H9 (cell line): Measurements from ENCODE around the gene SSNA1. TPM values are rescaled to one million over a fixed set of nuclear protein-coding genes. Genes with fewer than 3 reads are reported as not detected.

ENCODE experiments used
- DNase-seq: peaks from one replicate; pipeline ENCODE4 v3.0.0-alpha.2; 2017
- H2AFZ ChIP-seq: one replicate; pipeline ENCODE4 v1.6.1; 2013; ENCODE audit warnings: mild to moderate bottlenecking, low read length, control low read depth, moderate library complexity
- H2AK5ac ChIP-seq: 2 replicates; pipeline ENCODE4 v1.6.1; 2013; ENCODE audit warnings: low read length, control low read depth, mixed read lengths; ENCODE audit not compliant: insufficient read length
- H2BK120ac ChIP-seq: one replicate; pipeline ENCODE4 v1.6.1; 2013; ENCODE audit warnings: low read depth, mild to moderate bottlenecking, low read length, control low read depth, inconsistent platforms; ENCODE audit not compliant: poor library complexity, severe bottlenecking
- H2BK12ac ChIP-seq: 2 replicates; pipeline ENCODE4 v1.6.1; 2013; ENCODE audit warnings: low read length, control low read depth, mixed read lengths, low read depth; ENCODE audit not compliant: insufficient read length
- H2BK15ac ChIP-seq: 2 replicates; pipeline ENCODE4 v1.6.1; 2013; ENCODE audit warnings: low read depth, low read length, control low read depth
- H2BK20ac ChIP-seq: one replicate; pipeline ENCODE4 v1.6.1; 2013; ENCODE audit warnings: low read depth, mild to moderate bottlenecking, low read length, control low read depth, inconsistent platforms; ENCODE audit not compliant: poor library complexity, severe bottlenecking
- H2BK5ac ChIP-seq: 2 replicates; pipeline ENCODE4 v1.6.1; 2013; ENCODE audit warnings: low read length, control low read depth, mixed read lengths; ENCODE audit not compliant: insufficient read length
- H3K14ac ChIP-seq: 2 replicates; pipeline ENCODE4 v1.6.1; 2013; ENCODE audit warnings: low read length, control low read depth; ENCODE audit not compliant: insufficient read depth
- H3K18ac ChIP-seq: 2 replicates; pipeline ENCODE4 v1.6.1; 2013; ENCODE audit warnings: low read depth, mild to moderate bottlenecking, mixed read lengths, low read length, control low read depth; ENCODE audit not compliant: insufficient read length
- H3K23ac ChIP-seq: 2 replicates; pipeline ENCODE4 v1.6.1; 2013; ENCODE audit warnings: low read length, control low read depth, mixed read lengths, low read depth; ENCODE audit not compliant: insufficient read length
- H3K23me2 ChIP-seq: 2 replicates; pipeline ENCODE4 v1.6.1; 2013; ENCODE audit warnings: low read depth, mild to moderate bottlenecking, mixed read lengths, low read length, control low read depth; ENCODE audit not compliant: insufficient read length, poor library complexity, severe bottlenecking
- H3K27ac ChIP-seq: 2 replicates; pipeline ENCODE4 v1.5.1; 2013; ENCODE audit warnings: low read length, control low read depth, mixed read lengths, low read depth; ENCODE audit not compliant: insufficient read length
- H3K27me3 ChIP-seq: 2 replicates; pipeline ENCODE4 v1.6.1; 2013; ENCODE audit warnings: low read length, control low read depth, inconsistent platforms; ENCODE audit not compliant: insufficient read depth
- H3K4ac ChIP-seq: 2 replicates; pipeline ENCODE4 v1.6.1; 2013; ENCODE audit warnings: low read depth, mild to moderate bottlenecking, control low read depth, inconsistent platforms, low read length, moderate library complexity
- H3K4me1 ChIP-seq: 2 replicates; pipeline ENCODE4 v1.6.1; 2013; ENCODE audit warnings: low read length, control low read depth, inconsistent platforms; ENCODE audit not compliant: insufficient read depth
- H3K4me2 ChIP-seq: 2 replicates; pipeline ENCODE4 v1.6.1; 2013; ENCODE audit warnings: low read length, control low read depth, mixed read lengths; ENCODE audit not compliant: insufficient read length, insufficient read depth
- H3K56ac ChIP-seq: 2 replicates; pipeline ENCODE4 v1.6.1; 2013; ENCODE audit warnings: low read depth, mild to moderate bottlenecking, mixed read lengths, low read length, control low read depth; ENCODE audit not compliant: insufficient read length
- H3K79me1 ChIP-seq: 2 replicates; pipeline ENCODE4 v1.6.1; 2013; ENCODE audit warnings: low read depth, mild to moderate bottlenecking, moderate library complexity, low read length, control low read depth, inconsistent platforms; ENCODE audit not compliant: insufficient read depth, poor library complexity, severe bottlenecking
- H3K79me2 ChIP-seq: 2 replicates; pipeline ENCODE4 v1.6.1; 2013; ENCODE audit warnings: low read length, control low read depth, inconsistent platforms; ENCODE audit not compliant: insufficient read depth
- H3K9ac ChIP-seq: 2 replicates; pipeline ENCODE4 v1.6.1; 2013; ENCODE audit warnings: low read length, control low read depth, mixed read lengths; ENCODE audit not compliant: insufficient read length; ENCODE audit errors: extremely low read depth
- H3K9me3 ChIP-seq: one replicate; pipeline ENCODE4 v1.6.1; 2013; ENCODE audit warnings: low read depth, low read length, inconsistent platforms; ENCODE audit not compliant: control insufficient read depth
- H3T11ph ChIP-seq: one replicate; pipeline ENCODE4 v1.6.1; 2013; ENCODE audit warnings: mild to moderate bottlenecking, low read length, control low read depth, inconsistent platforms
- H4K20me1 ChIP-seq: one replicate; pipeline ENCODE4 v1.6.1; 2013; ENCODE audit not compliant: control insufficient read depth, insufficient read length, insufficient read depth
- H4K5ac ChIP-seq: 2 replicates; pipeline ENCODE4 v1.6.1; 2013; ENCODE audit warnings: low read depth, mild to moderate bottlenecking, mixed read lengths, low read length, control low read depth; ENCODE audit not compliant: insufficient read length
- H4K8ac ChIP-seq: replicated peaks from 2 replicates; pipeline ENCODE4 v1.6.1; 2013; ENCODE audit warnings: low read length, control low read depth, mixed read lengths, low read depth; ENCODE audit not compliant: insufficient read length
- H4K91ac ChIP-seq: 2 replicates; pipeline ENCODE4 v1.6.1; 2013; ENCODE audit warnings: low read depth, mild to moderate bottlenecking, moderate library complexity, mixed read lengths, low read length, control low read depth; ENCODE audit not compliant: insufficient read length
- H3K27ac Mint-ChIP-seq, 3 experiments: 2 replicates in 2 of 3; 3 replicates in 1 of 3; pipeline ENCODE4 v1.8.0; 2020 to 2021; ENCODE audit warnings: mixed read lengths in 3 of 3, mild to moderate bottlenecking in 1 of 3, moderate library complexity in 1 of 3
- H3K27me3 Mint-ChIP-seq: 2 replicates; pipeline ENCODE4 v1.8.0; 2021; ENCODE audit warnings: low read depth, mild to moderate bottlenecking, moderate library complexity, mixed read lengths
- H3K36me3 Mint-ChIP-seq, 3 experiments: 2 replicates in 2 of 3; 3 replicates in 1 of 3; pipeline ENCODE4 v1.8.0; 2020 to 2021; ENCODE audit warnings: low read depth in 3 of 3, mixed read lengths in 3 of 3; ENCODE audit not compliant: insufficient read depth in 1 of 3
- H3K4me1 Mint-ChIP-seq, 2 experiments: 2 replicates each; pipeline ENCODE4 v1.8.0; 2020; ENCODE audit warnings: mixed read lengths in 2 of 2
- H3K4me3 Mint-ChIP-seq, 2 experiments: 2 replicates in 1 of 2; 3 replicates in 1 of 2; pipeline ENCODE4 v1.8.0; 2020 to 2021; ENCODE audit warnings: mild to moderate bottlenecking in 2 of 2, mixed read lengths in 2 of 2, moderate library complexity in 1 of 2
- H3K9me3 Mint-ChIP-seq, 2 experiments: 2 replicates in 1 of 2; 3 replicates in 1 of 2; pipeline ENCODE4 v1.8.0; 2020; ENCODE audit warnings: mild to moderate bottlenecking in 2 of 2, mixed read lengths in 2 of 2, moderate library complexity in 1 of 2
- CTCF ChIP-seq: fragments of 200-600 bp; sonication (generic); conservative IDR thresholded peaks from 3 replicates; pipeline ENCODE4 v1.8.0; 2021; ENCODE audit warnings: antibody characterized with exemption, mild to moderate bottlenecking
- WGBS: extraction: QIAGEN DNeasy Blood & Tissue Kit; methylation state at CpG from one replicate; pipeline ENCODE4 v1.1.7; 2013; ENCODE audit warnings: missing lambda C conversion rate, low lambda C conversion rate, mixed read lengths; ENCODE audit not compliant: insufficient read length; ENCODE audit errors: extremely low coverage; 5-methylcytosine and 5-hydroxymethylcytosine counted together
- total RNA-seq: library from RNA; stranded (reverse); gene quantifications from 2 replicates; pipeline ENCODE4 v1.2.1, GENCODE V29; 2021

Gene SSNA1
- total RNA-seq, 1 experiment from 2014 or later: 69.2 TPM

- TF ChIP-seq CTCF: no peak
- no peak overlapping the region for H2BK120ac ChIP-seq
- H3K27ac ChIP-seq: no peak overlapping the region
- H4K5ac ChIP-seq: no peak overlapping the region
- no peaks in the 10 kb centered on the region for H3K27me3 ChIP-seq
- H3K9me3 ChIP-seq: no peaks in the 10 kb centered on the region
- Mint-ChIP-seq H3K27me3 (peaks cover 2% of the 10 kb centered on the region; the same call in 1 of the 2 replicates), H3K4me3 (peak overlapping the region; percentile 41 to 65; a peak in 4 of 5 replicates), H3K36me3 (no peaks in the 10 kb centered on the region; a peak in 1 of 7 replicates), H3K9me3 (no peaks in the 10 kb centered on the region), H3K27ac (no peak overlapping the region), H3K4me1 (peaks cover 12 to 28% of the 10 kb centered on the region in 2 experiments)
- no peak overlapping the region for H3K23ac ChIP-seq
- H4K91ac ChIP-seq: no peak overlapping the region
- no peak overlapping the region for H3K18ac ChIP-seq
- no peak overlapping the region for H3K14ac ChIP-seq
- no peak overlapping the region for H2AK5ac ChIP-seq
- H3K79me1 ChIP-seq: peaks cover 3% of the 10 kb centered on the region
- no peak overlapping the region for H2BK15ac ChIP-seq
- no peak overlapping the region for H3K56ac ChIP-seq
- H3K4me1 ChIP-seq: no peaks in the 10 kb centered on the region
- H2BK20ac ChIP-seq: no peak overlapping the region
- H3K4me2 ChIP-seq: no peak overlapping the region
- H3T11ph ChIP-seq: no peak overlapping the region
- peak overlapping the region; percentile 5 for H3K9ac ChIP-seq
- no peak overlapping the region for H2BK5ac ChIP-seq
- no peak overlapping the region for H2AFZ ChIP-seq
- WGBS: no CpG with 5 or more reads among the region's 19 CpGs
- peaks cover 2% of the 10 kb centered on the region for H3K23me2 ChIP-seq
- no peak overlapping the region for H2BK12ac ChIP-seq
- DNase-seq: no peak
- no peaks in the 10 kb centered on the region for H4K20me1 ChIP-seq
- H3K79me2 ChIP-seq: no peaks in the 10 kb centered on the region
- H3K4ac ChIP-seq: no peak overlapping the region
- no peak overlapping the region for H4K8ac ChIP-seq
These were observed 9.8 kb downstream of the SSNA1 start for GRCh38 chr9:137198051-137198901.
